ENCODE measurements around the gene BCL2. TPM values are rescaled to one million over a fixed set of nuclear protein-coding genes. Genes with fewer than 3 reads are reported as not detected.

Gene BCL2
- total RNA-seq, 1 donor from 2014 or later: 14.1 TPM

DNA sequence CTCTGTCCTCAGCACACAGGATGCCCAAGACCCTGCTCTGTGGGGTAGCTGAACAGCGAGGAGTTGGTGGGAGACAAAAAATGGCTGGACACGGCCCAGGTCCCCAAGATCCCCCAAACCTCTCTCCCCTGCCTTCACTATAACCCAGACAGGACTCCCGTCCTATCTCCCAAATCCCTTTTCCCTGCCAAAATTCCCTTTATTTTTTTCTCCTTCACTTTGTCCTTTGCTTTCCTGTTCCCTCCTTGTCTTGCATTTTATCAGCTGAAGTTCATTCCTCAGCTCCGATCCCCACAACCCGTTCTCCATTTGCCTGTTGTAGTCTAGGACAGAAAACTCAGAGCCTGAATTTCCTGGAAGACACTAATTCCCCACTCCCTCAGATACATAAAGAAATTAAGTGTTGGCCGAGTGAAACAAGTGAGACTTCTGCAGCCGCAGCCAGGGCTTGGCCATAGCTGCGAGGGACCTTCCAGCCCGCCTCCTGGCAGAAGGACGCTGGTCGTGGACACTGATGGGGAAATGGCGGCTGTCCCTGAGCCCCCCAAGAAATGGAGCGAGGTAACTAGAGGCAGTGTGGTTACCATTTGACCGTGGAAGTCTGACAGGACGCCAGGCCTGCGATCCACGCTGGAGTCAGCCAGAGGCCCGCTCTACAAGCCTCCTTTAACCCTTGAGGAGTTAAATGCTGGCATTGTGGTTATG, 173.6 kb downstream of the BCL2 start:
- TF ChIP-seq, protein P1, sequence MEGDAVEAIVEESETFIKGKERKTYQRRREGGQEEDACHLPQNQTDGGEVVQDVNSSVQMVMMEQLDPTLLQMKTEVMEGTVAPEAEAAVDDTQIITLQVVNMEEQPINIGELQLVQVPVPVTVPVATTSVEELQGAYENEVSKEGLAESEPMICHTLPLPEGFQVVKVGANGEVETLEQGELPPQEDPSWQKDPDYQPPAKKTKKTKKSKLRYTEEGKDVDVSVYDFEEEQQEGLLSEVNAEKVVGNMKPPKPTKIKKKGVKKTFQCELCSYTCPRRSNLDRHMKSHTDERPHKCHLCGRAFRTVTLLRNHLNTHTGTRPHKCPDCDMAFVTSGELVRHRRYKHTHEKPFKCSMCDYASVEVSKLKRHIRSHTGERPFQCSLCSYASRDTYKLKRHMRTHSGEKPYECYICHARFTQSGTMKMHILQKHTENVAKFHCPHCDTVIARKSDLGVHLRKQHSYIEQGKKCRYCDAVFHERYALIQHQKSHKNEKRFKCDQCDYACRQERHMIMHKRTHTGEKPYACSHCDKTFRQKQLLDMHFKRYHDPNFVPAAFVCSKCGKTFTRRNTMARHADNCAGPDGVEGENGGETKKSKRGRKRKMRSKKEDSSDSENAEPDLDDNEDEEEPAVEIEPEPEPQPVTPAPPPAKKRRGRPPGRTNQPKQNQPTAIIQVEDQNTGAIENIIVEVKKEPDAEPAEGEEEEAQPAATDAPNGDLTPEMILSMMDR (conservative IDR thresholded peaks at IDR 0.05): no peak
- no peak for DNase-seq (ENCODE audit: low read depth, low spot score)
- Mint-ChIP-seq H3K27me3 (ENCODE audit: low read depth) (no peaks in the 10 kb centered on the region), H3K4me3 (no peak overlapping the region), H3K27ac (ENCODE audit: unreplicated experiment) (no peak overlapping the region), H3K4me1 (peaks cover 27% of the 10 kb centered on the region), H3K9me3 (no peaks in the 10 kb centered on the region), H3K36me3 (ENCODE audit: low read depth) (no peaks in the 10 kb centered on the region)

- H3K27me3 Mint-ChIP-seq (ENCODE audit: low read depth): no peaks in the 10 kb centered on the region
- peaks cover 27% of the 10 kb centered on the region for H3K4me1 Mint-ChIP-seq
- no peak for DNase-seq (ENCODE audit: low read depth, low spot score)
- H3K9me3 Mint-ChIP-seq: no peaks in the 10 kb centered on the region
- H3K4me3 Mint-ChIP-seq: no peak overlapping the region
- H3K36me3 Mint-ChIP-seq (ENCODE audit: low read depth): no peaks in the 10 kb centered on the region
- no peak overlapping the region for H3K27ac Mint-ChIP-seq (ENCODE audit: unreplicated experiment)
- TF ChIP-seq, protein P1 (conservative IDR thresholded peaks at IDR 0.05): no peak
These were observed 174.3 kb downstream of the BCL2 start for GRCh38 chr18:63145166-63145850.

GRCh38 chr18:63144748-63145147, 174.8 kb downstream of the BCL2 start:
- no peak for DNase-seq (ENCODE audit: low read depth, low spot score)
- H3K36me3 Mint-ChIP-seq (ENCODE audit: low read depth): no peaks in the 10 kb centered on the region
- no peaks in the 10 kb centered on the region for H3K27me3 Mint-ChIP-seq (ENCODE audit: low read depth)
- H3K9me3 Mint-ChIP-seq: no peaks in the 10 kb centered on the region
- TF ChIP-seq, protein P1 (conservative IDR thresholded peaks at IDR 0.05): no peak
- H3K4me3 Mint-ChIP-seq: no peak overlapping the region
- H3K27ac Mint-ChIP-seq (ENCODE audit: unreplicated experiment): no peak overlapping the region
- peaks cover 27% of the 10 kb centered on the region for H3K4me1 Mint-ChIP-seq

- H3K4me1 Mint-ChIP-seq: peaks cover 27% of the 10 kb centered on the region
- no peak overlapping the region for H3K27ac Mint-ChIP-seq (ENCODE audit: unreplicated experiment)
- H3K4me3 Mint-ChIP-seq: no peak overlapping the region
- no peaks in the 10 kb centered on the region for H3K36me3 Mint-ChIP-seq (ENCODE audit: low read depth)
- TF ChIP-seq, protein P1 (conservative IDR thresholded peaks at IDR 0.05): no peak
- H3K9me3 Mint-ChIP-seq: no peaks in the 10 kb centered on the region
- no peaks in the 10 kb centered on the region for H3K27me3 Mint-ChIP-seq (ENCODE audit: low read depth)
- DNase-seq (ENCODE audit: low read depth, low spot score): no peak
These were observed 176.2 kb downstream of the BCL2 start for GRCh38 chr18:63143330-63143771.

GRCh38 chr18:63142594-63143225, 176.9 kb downstream of the BCL2 start:
- no peaks in the 10 kb centered on the region for H3K9me3 Mint-ChIP-seq
- no peak for DNase-seq (ENCODE audit: low read depth, low spot score)
- peaks cover 27% of the 10 kb centered on the region for H3K4me1 Mint-ChIP-seq
- H3K27ac Mint-ChIP-seq (ENCODE audit: unreplicated experiment): peak overlapping the region; percentile 8
- H3K27me3 Mint-ChIP-seq (ENCODE audit: low read depth): no peaks in the 10 kb centered on the region
- H3K4me3 Mint-ChIP-seq: no peak overlapping the region
- TF ChIP-seq, protein P1 (conservative IDR thresholded peaks at IDR 0.05): no peak
- no peaks in the 10 kb centered on the region for H3K36me3 Mint-ChIP-seq (ENCODE audit: low read depth)
